K562 (cell line): ENCODE results near the gene ALCAM. TPM values are rescaled to one million over a fixed set of nuclear protein-coding genes. Genes with fewer than 3 reads are reported as not detected.

Source experiments
- ATAC-seq: fragments of 200-7000 bp; cut with Tn5 transposase; 3 replicates; pipeline ENCODE4 v1.9.1; 2020; ENCODE audit warnings: moderate library complexity
- BruUV-seq: library from RNA; stranded (reverse); fragments of 400-500 nt; replicated peaks from 2 replicates; lab custom pipeline; 2021; lab: Mats Ljungman, UMichigan
- CTCF ChIA-PET: fragments of 300-600 bp; formaldehyde crosslinking; extraction: SDS; loops from one replicate; lab custom pipeline; 2021; ENCODE audit warnings: low intra/inter-chr PET ratio; lab: Yijun Ruan, JAX
- POLR2A ChIA-PET: fragments of 300-600, 350-650 bp; sonication (Branson Sonifier 250); formaldehyde crosslinking; extraction: SDS; loops from one replicate; lab custom pipeline; 2021; ENCODE audit warnings: antibody characterized with exemption, inconsistent platforms; lab: Yijun Ruan, JAX
- DNase-seq, 4 experiments: peaks; one replicate each; pipeline versions ENCODE4 v3.0.0 to v3.0.0-alpha.2; 2011 to 2018; ENCODE audit warnings: low spot score in 3 of 4, mixed read lengths in 3 of 4; ENCODE audit errors: extremely low read depth in 1 of 4
- FAIRE-seq: peaks from 2 replicates; lab custom pipeline; 2011; peaks lifted over from hg19 to GRCh38; lab: Jason Lieb, UNC
- H2AFZ ChIP-seq: 2 replicates; pipeline ENCODE4 v1.6.0; 2011; ENCODE audit warnings: low read depth, low read length, control low read depth, inconsistent platforms
- H3K27ac ChIP-seq: fragments of 200-600 bp; 3 replicates; pipeline ENCODE4 v1.8.0; 2011; ENCODE audit warnings: low read depth, mild to moderate bottlenecking, control low read depth, inconsistent platforms, low read length, moderate library complexity, mixed read lengths; ENCODE audit errors: extremely low read depth
- H3K27me3 ChIP-seq, 2 experiments: fragments of 300-600 bp in 1 of 2; 2 replicates in 1 of 2; 3 replicates in 1 of 2; pipeline versions ENCODE4 v1.6.0 to v1.8.0; 2011; ENCODE audit warnings: inconsistent platforms in 2 of 2, low read length in 2 of 2, mild to moderate bottlenecking in 1 of 2, mixed read lengths in 1 of 2, moderate library complexity in 1 of 2; ENCODE audit not compliant: control insufficient read depth in 2 of 2, insufficient read depth in 2 of 2
- H3K36me3 ChIP-seq: fragments of 300-600 bp; 3 replicates; pipeline ENCODE4 v1.8.0; 2011; ENCODE audit warnings: mild to moderate bottlenecking, low read length, inconsistent platforms; ENCODE audit not compliant: control insufficient read depth, insufficient read depth
- H3K4me1 ChIP-seq, 2 experiments: fragments of 200-600 bp in 1 of 2; replicated peaks in 1 of 2; 2 replicates in 1 of 2; 3 replicates in 1 of 2; pipeline versions ENCODE4 v1.5.1 to v1.8.0; 2011; ENCODE audit warnings: inconsistent platforms in 2 of 2, low read length in 2 of 2, mild to moderate bottlenecking in 1 of 2, mixed read lengths in 1 of 2, moderate library complexity in 1 of 2; ENCODE audit not compliant: control insufficient read depth in 2 of 2, insufficient read depth in 2 of 2
- H3K4me2 ChIP-seq: 2 replicates; pipeline ENCODE4 v1.6.1; 2011; ENCODE audit warnings: low read length, control low read depth, inconsistent platforms, mixed read lengths; ENCODE audit not compliant: insufficient read depth
- H3K4me3 ChIP-seq: fragments of 200-600 bp; sonication (generic), shearing (Covaris generic); 2 replicates; pipeline ENCODE4 v1.5.1; 2016; ENCODE audit warnings: control low read depth, inconsistent platforms
- H3K79me2 ChIP-seq: fragments of 200-600 bp; 3 replicates; pipeline ENCODE4 v1.8.0; 2011; ENCODE audit warnings: low read length, inconsistent platforms; ENCODE audit not compliant: control insufficient read depth, insufficient read depth
- H3K9ac ChIP-seq, 2 experiments: 2 replicates each; pipeline versions ENCODE4 v1.6.0 to v1.6.1; 2011; ENCODE audit warnings: low read depth in 2 of 2, low read length in 2 of 2, control low read depth in 1 of 2, inconsistent platforms in 1 of 2, mild to moderate bottlenecking in 1 of 2, mixed read lengths in 1 of 2; ENCODE audit not compliant: insufficient read depth in 1 of 2
- H3K9me1 ChIP-seq: one replicate; pipeline ENCODE4 v1.6.0; 2011; ENCODE audit warnings: inconsistent platforms, mild to moderate bottlenecking, low read length, moderate library complexity; ENCODE audit not compliant: control insufficient read depth, insufficient read depth
- H3K9me3 ChIP-seq: replicated peaks from 2 replicates; pipeline ENCODE4 v1.5.1; 2011; ENCODE audit warnings: low read depth, low read length, inconsistent platforms; ENCODE audit not compliant: control insufficient read depth, insufficient read depth
- H4K20me1 ChIP-seq: replicated peaks from 2 replicates; pipeline ENCODE4 v1.6.1; 2011; ENCODE audit warnings: low read length, inconsistent platforms, mixed read lengths; ENCODE audit not compliant: control insufficient read depth, insufficient read depth
- C11orf30 ChIP-seq: fragments of 450-650 bp; IDR thresholded peaks from 2 replicates; pipeline ENCODE4 v1.6.1; 2016; ENCODE audit warnings: low read depth, mild to moderate bottlenecking
- CCAR2 ChIP-seq: fragments of 200-400 bp; formaldehyde crosslinking; IDR thresholded peaks from 2 replicates; pipeline ENCODE4 v1.6.1; 2017; ENCODE audit warnings: mild to moderate bottlenecking, low read depth, low read length
- CEBPB ChIP-seq: fragments of 450-650 bp; IDR thresholded peaks from 2 replicates; pipeline ENCODE4 v1.6.1; 2016; ENCODE audit warnings: missing genetic modification characterization, missing compliant biosample characterization
- COPS2 ChIP-seq: fragments of 450-650 bp; conservative IDR thresholded peaks from 2 replicates; pipeline ENCODE4 v1.6.1; 2016; ENCODE audit warnings: mild to moderate bottlenecking, moderate library complexity
- CSDE1 ChIP-seq, 2 experiments: fragments of 450-650 bp; IDR thresholded peaks; 2 replicates each; pipeline ENCODE4 v1.6.1; 2016; ENCODE audit warnings: mild to moderate bottlenecking in 1 of 2
- ETV6 ChIP-seq, 3 experiments: fragments of 150-350 bp in 1 of 3; sonication (generic) in 1 of 3; formaldehyde crosslinking in 1 of 3; IDR thresholded peaks; 2 replicates each; pipeline versions ENCODE4 v1.6.1 to v1.8.0; 2014 to 2022; ENCODE audit warnings: borderline replicate concordance in 2 of 3, low read depth in 2 of 3, antibody characterized with exemption in 1 of 3, low read length in 1 of 3, mild to moderate bottlenecking in 1 of 3, missing genetic modification reagents in 1 of 3
- JUND ChIP-seq, 2 experiments: IDR thresholded peaks; 2 replicates in 1 of 2; 3 replicates in 1 of 2; pipeline ENCODE4 v1.6.1; 2011; ENCODE audit warnings: borderline replicate concordance in 2 of 2, low read depth in 2 of 2, low read length in 2 of 2, improper control_type of control experiment in 1 of 2, missing biosample characterization in 1 of 2, missing genetic modification characterization in 1 of 2, missing genetic modification reagents in 1 of 2
- KLF16 ChIP-seq: IDR thresholded peaks from 2 replicates; pipeline ENCODE4 v1.6.1; 2016; ENCODE audit warnings: antibody characterized with exemption
- LARP7 ChIP-seq: fragments of 450-650 bp; IDR thresholded peaks from 2 replicates; pipeline ENCODE4 v1.6.1; 2016
- MBD2 ChIP-seq: sonication (generic); IDR thresholded peaks from 2 replicates; pipeline ENCODE4 v1.6.1; 2016; ENCODE audit warnings: low read depth, borderline replicate concordance
- NR4A1 ChIP-seq, 2 experiments: fragments of 250-450 bp in 1 of 2; fragments of 450-650 bp in 1 of 2; sonication (Bioruptor Pico) in 1 of 2; IDR thresholded peaks; 2 replicates each; pipeline versions ENCODE4 v1.4.0 to v1.6.1; 2016 to 2020; ENCODE audit warnings: mild to moderate bottlenecking in 2 of 2, missing compliant biosample characterization in 1 of 2, missing genetic modification characterization in 1 of 2, moderate library complexity in 1 of 2
- PTBP1 ChIP-seq: fragments of 200-400 bp; formaldehyde crosslinking; IDR thresholded peaks from 2 replicates; pipeline ENCODE4 v1.6.1; 2017; ENCODE audit warnings: low read depth, low read length
- RHOXF2B ChIP-seq: fragments of 250-450 bp; sonication (Bioruptor Pico); conservative IDR thresholded peaks from 2 replicates; pipeline ENCODE4 v1.5.1; 2021
- SP1 ChIP-seq: sonication (generic); formaldehyde crosslinking; IDR thresholded peaks from 2 replicates; pipeline ENCODE4 v1.8.1; 2022; ENCODE audit warnings: mild to moderate bottlenecking, missing genetic modification reagents
- TBL1XR1 ChIP-seq, 2 experiments: IDR thresholded peaks; 2 replicates each; pipeline ENCODE4 v1.6.1; 2012; ENCODE audit warnings: improper control_type of control experiment in 2 of 2, low read length in 2 of 2, mild to moderate bottlenecking in 1 of 2
- ZNF3 ChIP-seq: fragments of 250-450 bp; sonication (Bioruptor Pico); IDR thresholded peaks from 2 replicates; pipeline ENCODE4 v1.5.0; 2021; ENCODE audit warnings: mild to moderate bottlenecking, moderate library complexity
- WGBS: fragments of 100-300 bp; shearing (Covaris generic); methylation state at CpG from one replicate; pipeline ENCODE4 v1.1.6; 2016; ENCODE audit warnings: low coverage, mixed read lengths; ENCODE audit not compliant: insufficient coverage; ENCODE audit errors: missing lambda C conversion rate; 5-methylcytosine and 5-hydroxymethylcytosine counted together
- in situ Hi-C: fragments of 300-500 bp; cut with MboI; formaldehyde crosslinking; loops from 4 replicates; pipeline ENCODE4 v1.15.0; 2018; ENCODE audit warnings: inconsistent platforms, mixed read lengths
- intact Hi-C: fragments of 100-400 bp; cut with micrococcal nuclease; formaldehyde crosslinking; loops from 2 replicates; pipeline ENCODE4 v1.14.2; 2022
- polyA plus RNA-seq, 8 experiments: library from polyadenylated mRNA; depleted of rRNA in 4 of 8; stranded (reverse) in 5 of 8; unstranded in 3 of 8; fragments of >200 nt; fragmentation: Nextera tagmentation in 2 of 8; fragmentation: Illumina TruSeq in 1 of 8; extraction: Ambion mirVana in 2 of 8; extraction: Trizol in 1 of 8; gene quantifications; 2 replicates each; pipeline versions ENCODE4 v1.2.1 to v1.2.3, GENCODE V29; 2011 to 2014; ENCODE audit warnings: inconsistent platforms in 1 of 8, missing spikeins in 1 of 8
- total RNA-seq, 7 experiments: library from RNA; depleted of rRNA in 6 of 7; stranded (reverse); fragments of >200 nt in 6 of 7; fragmentation: Illumina TruSeq in 2 of 7; extraction: Trizol in 2 of 7; gene quantifications; 2 replicates each; pipeline versions ENCODE4 v1.2.1 to v1.2.3, GENCODE V29; 2011 to 2021; ENCODE audit warnings: low replicate concordance in 1 of 7
- TF ChIP-seq, protein P1 (sequence below): fragments of 450-650 bp; IDR thresholded peaks from 2 replicates; pipeline ENCODE4 v1.6.1; 2017; ENCODE audit warnings: mild to moderate bottlenecking, moderate library complexity
- TF ChIP-seq, protein P2 (sequence below): sonication (generic); formaldehyde crosslinking; IDR thresholded peaks from 2 replicates; pipeline ENCODE4 v1.8.0; 2023; ENCODE audit warnings: mild to moderate bottlenecking, missing genetic modification reagents

ALCAM gene
- total and polyA plus RNA-seq, 9 of the 15 experiments (the other 6 are each of a cell fraction or from before 2014, with no cell fraction given), result 0.03 to 0.98 (median 0.14) TPM; not detected in 1

DNA sequence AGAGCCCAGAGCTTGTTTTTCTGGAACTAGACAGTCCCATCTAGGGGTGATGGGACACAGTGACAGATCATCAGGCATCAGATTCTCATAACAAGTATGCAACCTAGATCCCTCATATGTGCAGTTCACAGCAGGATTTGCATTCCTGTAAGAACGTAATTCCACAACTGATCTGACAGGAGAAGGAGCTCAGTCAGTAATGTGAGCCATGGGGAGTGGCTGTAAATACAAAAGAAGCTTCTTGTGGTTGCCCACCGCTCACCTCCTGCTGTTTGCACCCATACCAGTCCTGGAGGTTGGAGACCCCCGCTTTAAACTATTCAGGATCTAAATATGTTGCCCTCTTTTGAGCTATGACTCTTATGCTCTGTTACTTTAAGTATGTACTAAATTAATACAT, 167.3 kb downstream of the ALCAM start (continued):
- TF ChIP-seq TBL1XR1 (IDR thresholded peaks at IDR 0.05; ENCODE audit: low read length in 2 of 2) (no peak), CCAR2 (no peak), C11orf30 (no peak), SP1 (CRISPR knock-in tag) (no peak), ZNF3 (no peak), NR4A1 (CRISPR knock-in tag; IDR thresholded peaks at IDR 0.05) (no peak), NR4A1 (tag; IDR thresholded peaks at IDR 0.05) (no peak), KLF16 (no peak), CEBPB (tag) (no peak)

DNA sequence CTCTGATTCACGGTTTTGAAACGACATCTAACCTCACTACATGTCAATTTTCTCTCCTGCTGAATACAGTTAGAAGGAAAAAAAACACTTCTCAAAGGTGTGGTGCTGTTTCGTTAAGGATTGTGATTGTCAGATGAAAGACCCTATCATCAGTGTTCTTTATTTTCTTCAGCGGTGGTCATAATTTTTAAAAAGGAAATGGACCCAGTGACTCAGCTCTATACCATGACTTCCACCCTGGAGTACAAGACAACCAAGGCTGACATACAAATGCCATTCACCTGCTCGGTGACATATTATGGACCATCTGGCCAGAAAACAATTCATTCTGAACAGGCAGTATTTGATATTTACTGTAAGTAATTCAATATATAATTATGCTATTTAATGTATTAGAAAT, 167.8 kb downstream of the ALCAM start:
- DNase-seq, result no peak
- H3K79me2 ChIP-seq, result no peaks in the 10 kb centered on the region
- FAIRE-seq, result no peak
- H3K9me3 ChIP-seq, result no peaks in the 10 kb centered on the region
- WGBS, result 3% methylated on average over 5 of the region's 5 CpGs
- in situ Hi-C loops (no loop called here), intact Hi-C loops (no loop called here)
- H3K27ac ChIP-seq, result no peak overlapping the region
- CTCF ChIA-PET, result no interaction called here
- H3K4me1 ChIP-seq, result no peaks in the 10 kb centered on the region
- no peak overlapping the region for H3K4me2 ChIP-seq
- no peaks in the 10 kb centered on the region for H3K9me1 ChIP-seq
- no peaks in the 10 kb centered on the region for H3K27me3 ChIP-seq
- no peaks in the 10 kb centered on the region for H4K20me1 ChIP-seq
- H2AFZ ChIP-seq, result no peak overlapping the region
- no peaks in the 10 kb centered on the region for H3K36me3 ChIP-seq
- no TSS peak for BruUV-seq
- H3K9ac ChIP-seq, result no peak overlapping the region
- no peak overlapping the region for H3K4me3 ChIP-seq
- ATAC-seq, result no peak
- POLR2A ChIA-PET, result interaction anchor here (0.6 kb wide), 1 partner anchor 1952 kb away, joined by 3 read pairs; no protein-coding TSS in a partner anchor
- TF ChIP-seq COPS2 (no peak), ETV6 (IDR thresholded peaks at IDR 0.05; ENCODE audit: borderline replicate concordance in 1 of 2, low read depth in 2 of 2, low read length in 1 of 2) (no peak), ETV6 (CRISPR knock-in tag; IDR thresholded peaks at IDR 0.05; ENCODE audit: borderline replicate concordance) (no peak), RHOXF2B (CRISPR knock-in tag) (no peak), MBD2 (no peak), PTBP1 (no peak), LARP7 (no peak), JUND (IDR thresholded peaks at IDR 0.05; ENCODE audit: borderline replicate concordance, low read depth, low read length) (no peak), JUND (tag; IDR thresholded peaks at IDR 0.05; ENCODE audit: borderline replicate concordance, low read depth, low read length) (no peak), CSDE1 (IDR thresholded peaks at IDR 0.05) (no peak)
- TF ChIP-seq, protein P1, sequence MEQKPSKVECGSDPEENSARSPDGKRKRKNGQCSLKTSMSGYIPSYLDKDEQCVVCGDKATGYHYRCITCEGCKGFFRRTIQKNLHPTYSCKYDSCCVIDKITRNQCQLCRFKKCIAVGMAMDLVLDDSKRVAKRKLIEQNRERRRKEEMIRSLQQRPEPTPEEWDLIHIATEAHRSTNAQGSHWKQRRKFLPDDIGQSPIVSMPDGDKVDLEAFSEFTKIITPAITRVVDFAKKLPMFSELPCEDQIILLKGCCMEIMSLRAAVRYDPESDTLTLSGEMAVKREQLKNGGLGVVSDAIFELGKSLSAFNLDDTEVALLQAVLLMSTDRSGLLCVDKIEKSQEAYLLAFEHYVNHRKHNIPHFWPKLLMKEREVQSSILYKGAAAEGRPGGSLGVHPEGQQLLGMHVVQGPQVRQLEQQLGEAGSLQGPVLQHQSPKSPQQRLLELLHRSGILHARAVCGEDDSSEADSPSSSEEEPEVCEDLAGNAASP, result no peak
- TF ChIP-seq, protein P2, sequence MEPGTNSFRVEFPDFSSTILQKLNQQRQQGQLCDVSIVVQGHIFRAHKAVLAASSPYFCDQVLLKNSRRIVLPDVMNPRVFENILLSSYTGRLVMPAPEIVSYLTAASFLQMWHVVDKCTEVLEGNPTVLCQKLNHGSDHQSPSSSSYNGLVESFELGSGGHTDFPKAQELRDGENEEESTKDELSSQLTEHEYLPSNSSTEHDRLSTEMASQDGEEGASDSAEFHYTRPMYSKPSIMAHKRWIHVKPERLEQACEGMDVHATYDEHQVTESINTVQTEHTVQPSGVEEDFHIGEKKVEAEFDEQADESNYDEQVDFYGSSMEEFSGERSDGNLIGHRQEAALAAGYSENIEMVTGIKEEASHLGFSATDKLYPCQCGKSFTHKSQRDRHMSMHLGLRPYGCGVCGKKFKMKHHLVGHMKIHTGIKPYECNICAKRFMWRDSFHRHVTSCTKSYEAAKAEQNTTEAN, result no peak
